Measurements from ENCODE around the gene LAMTOR1.

The LAMTOR1 gene

DNA sequence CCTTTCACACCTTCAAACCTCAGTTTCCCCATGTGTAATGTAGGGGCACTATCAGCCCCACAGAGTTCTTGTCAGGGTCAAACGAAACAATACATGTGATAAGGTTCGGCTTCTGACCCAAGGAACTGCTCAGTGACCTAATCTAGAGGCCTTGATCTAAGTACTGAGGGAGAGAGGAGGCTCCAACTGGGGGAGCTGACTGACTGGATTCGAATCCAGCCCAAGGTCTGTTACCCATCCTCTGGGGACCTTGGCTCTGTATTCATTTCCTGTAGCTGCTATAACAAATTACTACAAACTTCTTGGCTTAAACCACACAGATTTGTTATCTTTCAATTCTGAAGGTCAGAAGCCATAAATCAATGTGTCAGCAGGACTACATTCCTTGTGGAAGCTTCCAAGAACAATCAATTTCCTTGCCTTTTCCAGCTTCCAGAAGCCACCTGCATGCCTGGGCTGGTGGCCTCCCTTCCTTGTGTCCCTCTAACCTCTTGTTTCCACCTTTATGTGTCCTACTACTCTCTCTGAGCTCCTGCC, 20.1 kb upstream of the LAMTOR1 start:
- TF ChIP-seq, protein P1, sequence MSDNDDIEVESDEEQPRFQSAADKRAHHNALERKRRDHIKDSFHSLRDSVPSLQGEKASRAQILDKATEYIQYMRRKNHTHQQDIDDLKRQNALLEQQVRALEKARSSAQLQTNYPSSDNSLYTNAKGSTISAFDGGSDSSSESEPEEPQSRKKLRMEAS (IDR thresholded peaks at IDR 0.05), result no peak
- no peak for TF ChIP-seq ZBTB7A (IDR thresholded peaks at IDR 0.05; ENCODE audit: low read depth)
- TF ChIP-seq RAD21 (IDR thresholded peaks at IDR 0.05; ENCODE audit: low read depth), result no peak
- TF ChIP-seq TAF1 (IDR thresholded peaks at IDR 0.05; ENCODE audit: low read depth), result no peak
- TF ChIP-seq YY1 (IDR thresholded peaks at IDR 0.05; ENCODE audit: low read depth), result no peak
- TF ChIP-seq TCF12 (IDR thresholded peaks at IDR 0.05; ENCODE audit: low read depth), result no peak
- TF ChIP-seq CREB1 (IDR thresholded peaks at IDR 0.05; ENCODE audit: low read depth), result no peak
- TF ChIP-seq NFIC (IDR thresholded peaks at IDR 0.05), result no peak
- no peak for TF ChIP-seq CEBPB (IDR thresholded peaks at IDR 0.05)
- no peak for TF ChIP-seq TEAD4 (IDR thresholded peaks at IDR 0.05)
- TF ChIP-seq EP300 (IDR thresholded peaks at IDR 0.05; ENCODE audit: borderline replicate concordance), result no peak
- TF ChIP-seq EGR1 (IDR thresholded peaks at IDR 0.05), result no peak
- TF ChIP-seq FOXM1 (IDR thresholded peaks at IDR 0.05; ENCODE audit: borderline replicate concordance, low read depth), result no peak
- no peak for TF ChIP-seq REST (IDR thresholded peaks at IDR 0.05; ENCODE audit: low read depth)
- TF ChIP-seq, protein P2, sequence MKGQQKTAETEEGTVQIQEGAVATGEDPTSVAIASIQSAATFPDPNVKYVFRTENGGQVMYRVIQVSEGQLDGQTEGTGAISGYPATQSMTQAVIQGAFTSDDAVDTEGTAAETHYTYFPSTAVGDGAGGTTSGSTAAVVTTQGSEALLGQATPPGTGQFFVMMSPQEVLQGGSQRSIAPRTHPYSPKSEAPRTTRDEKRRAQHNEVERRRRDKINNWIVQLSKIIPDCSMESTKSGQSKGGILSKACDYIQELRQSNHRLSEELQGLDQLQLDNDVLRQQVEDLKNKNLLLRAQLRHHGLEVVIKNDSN (IDR thresholded peaks at IDR 0.05), result no peak

GRCh38 chr11:72122607-72123006, 19.5 kb upstream of the LAMTOR1 start:
- no peak for TF ChIP-seq CEBPB (IDR thresholded peaks at IDR 0.05)
- TF ChIP-seq EGR1 (IDR thresholded peaks at IDR 0.05), result no peak
- no peak for TF ChIP-seq ZBTB7A (IDR thresholded peaks at IDR 0.05; ENCODE audit: low read depth)
- no peak for TF ChIP-seq FOXM1 (IDR thresholded peaks at IDR 0.05; ENCODE audit: borderline replicate concordance, low read depth)
- TF ChIP-seq, protein P2 (IDR thresholded peaks at IDR 0.05), result no peak
- TF ChIP-seq TEAD4 (IDR thresholded peaks at IDR 0.05), result no peak
- TF ChIP-seq REST (IDR thresholded peaks at IDR 0.05; ENCODE audit: low read depth), result no peak
- no peak for TF ChIP-seq TCF12 (IDR thresholded peaks at IDR 0.05; ENCODE audit: low read depth)
- TF ChIP-seq NFIC (IDR thresholded peaks at IDR 0.05), result no peak
- TF ChIP-seq RAD21 (IDR thresholded peaks at IDR 0.05; ENCODE audit: low read depth), result no peak
- TF ChIP-seq, protein P1 (IDR thresholded peaks at IDR 0.05), result no peak
- TF ChIP-seq EP300 (IDR thresholded peaks at IDR 0.05; ENCODE audit: borderline replicate concordance), result no peak
- TF ChIP-seq CREB1 (IDR thresholded peaks at IDR 0.05; ENCODE audit: low read depth), result no peak
- no peak for TF ChIP-seq YY1 (IDR thresholded peaks at IDR 0.05; ENCODE audit: low read depth)
- no peak for TF ChIP-seq TAF1 (IDR thresholded peaks at IDR 0.05; ENCODE audit: low read depth)

DNA sequence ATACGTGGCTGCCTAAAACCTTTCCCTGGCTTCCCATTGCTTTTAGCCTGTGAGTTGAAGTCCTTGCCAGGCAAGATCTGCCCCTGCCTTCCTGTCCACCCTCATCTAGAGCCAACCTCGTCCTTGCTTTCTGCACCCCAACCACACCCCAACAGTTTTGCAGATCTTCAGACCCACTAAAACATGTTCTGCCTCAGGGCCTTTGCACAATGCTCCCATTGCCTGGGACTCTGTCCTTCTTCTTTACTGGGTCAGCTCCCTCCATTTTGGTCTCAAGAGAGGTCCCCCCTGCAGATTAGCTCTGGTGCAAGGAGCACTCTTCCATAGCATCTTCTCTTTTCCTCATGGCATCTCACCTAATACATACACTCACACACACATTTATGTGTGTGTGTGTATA, 17.8 kb upstream of the LAMTOR1 start:
- TF ChIP-seq, protein P1 (IDR thresholded peaks at IDR 0.05), result no peak
- no peak for TF ChIP-seq CREB1 (IDR thresholded peaks at IDR 0.05; ENCODE audit: low read depth)
- no peak for TF ChIP-seq EP300 (IDR thresholded peaks at IDR 0.05; ENCODE audit: borderline replicate concordance)
- no peak for TF ChIP-seq EGR1 (IDR thresholded peaks at IDR 0.05)
- TF ChIP-seq TCF12 (IDR thresholded peaks at IDR 0.05; ENCODE audit: low read depth), result no peak
- TF ChIP-seq, protein P2 (IDR thresholded peaks at IDR 0.05), result no peak
- no peak for TF ChIP-seq FOXM1 (IDR thresholded peaks at IDR 0.05; ENCODE audit: borderline replicate concordance, low read depth)
- no peak for TF ChIP-seq ZBTB7A (IDR thresholded peaks at IDR 0.05; ENCODE audit: low read depth)
- TF ChIP-seq RAD21 (IDR thresholded peaks at IDR 0.05; ENCODE audit: low read depth), result no peak
- TF ChIP-seq YY1 (IDR thresholded peaks at IDR 0.05; ENCODE audit: low read depth), result no peak
- no peak for TF ChIP-seq REST (IDR thresholded peaks at IDR 0.05; ENCODE audit: low read depth)
- no peak for TF ChIP-seq TAF1 (IDR thresholded peaks at IDR 0.05; ENCODE audit: low read depth)
- no peak for TF ChIP-seq NFIC (IDR thresholded peaks at IDR 0.05)
- TF ChIP-seq CEBPB (IDR thresholded peaks at IDR 0.05), result no peak
- TF ChIP-seq TEAD4 (IDR thresholded peaks at IDR 0.05), result no peak
